Measurements from ENCODE around the gene LPP.

GRCh38 chr3:188518835-188519452 is 365.0 kb downstream of the LPP start:
- TF ChIP-seq POLR2A (IDR thresholded peaks at IDR 0.05; ENCODE audit: low read depth, low read length) (no peak), POLR2AphosphoS5 (IDR thresholded peaks at IDR 0.05; ENCODE audit: low read depth, low read length) (no peak)
